Activated gamma-delta T cell treated with anti-CD3 and anti-CD28 coated beads, Interleukin-2, amount 50 U/mL, for 16 hours (primary cell): ENCODE measurements around the gene NBEAL2.
"Not testable (repeated sequence)": the region's sequence is repeated elsewhere in the genome, so short reads cannot be mapped to it uniquely, and the experiment has no call there.

Experiments
- DNase-seq: peaks from one replicate; pipeline ENCODE4 v3.0.0-alpha.2; 2020; ENCODE audit warnings: low read depth

Gene NBEAL2

DNA sequence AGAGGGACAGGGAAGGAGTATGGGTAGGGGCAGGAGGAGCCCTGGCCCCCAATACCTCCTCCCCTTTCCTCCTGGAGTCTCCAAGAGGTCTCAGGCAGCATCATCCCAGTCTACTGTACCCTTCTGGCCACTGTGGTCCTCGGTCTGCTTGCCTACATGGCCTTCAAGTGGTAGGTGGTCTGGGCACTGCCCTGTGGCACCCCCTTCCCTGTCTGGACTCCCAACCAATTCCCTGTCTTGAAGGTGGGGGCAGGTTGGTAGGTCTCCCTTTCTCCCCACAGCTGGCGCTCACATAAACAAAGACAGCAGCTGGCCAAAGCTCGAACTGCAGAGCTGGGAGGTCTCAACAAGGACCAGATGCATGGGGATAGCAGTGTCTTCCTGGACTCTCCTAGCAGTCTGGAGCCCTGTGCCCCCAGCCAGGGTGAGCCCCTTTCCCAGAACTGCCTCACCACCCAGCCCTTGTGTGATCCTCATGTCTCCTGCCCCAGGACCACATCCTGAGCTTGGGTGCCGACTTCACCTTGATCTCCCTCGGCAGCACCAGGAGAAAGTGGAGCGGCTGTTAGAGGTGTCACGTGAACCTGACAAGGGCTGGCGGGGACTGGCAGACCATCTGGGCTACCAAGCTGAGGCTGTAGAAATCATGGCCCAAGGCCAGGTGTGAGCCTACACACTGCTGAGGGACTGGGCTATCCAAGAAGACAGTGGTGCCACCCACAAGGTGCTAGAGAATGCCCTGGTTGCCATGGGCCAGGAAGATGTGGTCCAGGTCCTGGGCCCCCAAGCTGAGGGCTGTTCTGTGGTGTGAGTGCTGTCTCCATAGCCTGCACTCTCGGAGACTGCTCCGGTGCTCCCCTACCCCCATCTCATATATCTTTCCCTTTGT lies 33.1 kb downstream of the NBEAL2 start:
- DNase-seq: no peak

DNA sequence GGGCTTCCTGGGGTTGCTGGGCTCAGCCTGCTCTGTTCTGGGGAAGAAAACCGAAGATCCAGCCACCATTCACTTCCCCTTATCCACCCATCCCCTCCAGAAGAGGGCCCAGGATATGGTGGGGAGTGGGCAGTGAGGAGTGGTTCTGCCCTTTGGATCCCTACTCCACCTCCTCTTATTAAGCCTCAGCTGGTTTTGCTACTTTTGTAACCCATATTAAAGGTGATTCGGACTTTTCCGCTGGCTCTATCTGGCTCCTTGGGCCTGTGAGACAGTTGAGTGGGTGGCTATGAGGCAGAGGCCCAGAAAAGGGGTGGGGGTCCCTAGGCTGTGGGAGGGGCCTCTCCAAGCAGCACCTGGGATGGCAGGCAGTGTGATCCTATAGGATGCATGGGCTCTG lies 33.8 kb downstream of the NBEAL2 start:
- no peak for DNase-seq

DNA sequence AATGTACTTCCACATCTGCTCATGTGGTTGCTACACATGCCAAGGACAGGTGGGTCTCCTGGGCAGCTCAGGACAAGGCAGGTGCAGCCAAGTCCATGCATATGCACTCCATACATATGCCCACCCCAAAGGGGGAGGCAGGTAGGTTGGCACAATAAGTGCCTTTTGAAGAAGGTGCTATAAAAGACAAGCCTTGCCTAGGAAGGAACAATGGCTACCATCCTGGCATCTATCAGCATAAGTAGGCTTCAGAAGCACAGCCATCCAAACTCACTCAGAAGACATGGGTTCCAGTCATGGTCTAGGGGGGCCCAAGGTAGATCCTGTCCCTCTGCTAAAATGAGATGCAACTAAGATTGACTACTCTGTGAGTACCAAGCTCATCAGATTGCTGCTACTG lies 34.6 kb downstream of the NBEAL2 start:
- DNase-seq: no peak

DNA sequence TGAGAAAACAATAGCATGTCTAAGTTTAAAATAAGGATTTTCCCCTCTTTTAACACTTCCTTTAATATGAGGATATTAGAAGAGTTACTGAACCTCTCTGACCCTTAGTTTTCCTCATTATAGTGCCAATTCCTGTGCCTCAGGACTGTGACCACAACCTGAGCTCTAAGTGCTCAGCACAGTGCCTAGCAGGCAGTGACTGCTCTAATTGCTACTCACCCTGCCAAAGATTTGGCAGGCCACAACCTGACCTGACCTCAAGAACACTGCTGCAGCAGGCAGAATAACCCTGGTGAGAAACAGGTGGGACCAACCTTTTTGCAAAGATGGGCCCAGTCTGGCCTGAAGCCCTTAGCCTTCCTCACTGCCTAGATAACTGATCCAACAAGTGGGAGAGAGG lies 35.7 kb downstream of the NBEAL2 start:
- DNase-seq: no peak

DNA sequence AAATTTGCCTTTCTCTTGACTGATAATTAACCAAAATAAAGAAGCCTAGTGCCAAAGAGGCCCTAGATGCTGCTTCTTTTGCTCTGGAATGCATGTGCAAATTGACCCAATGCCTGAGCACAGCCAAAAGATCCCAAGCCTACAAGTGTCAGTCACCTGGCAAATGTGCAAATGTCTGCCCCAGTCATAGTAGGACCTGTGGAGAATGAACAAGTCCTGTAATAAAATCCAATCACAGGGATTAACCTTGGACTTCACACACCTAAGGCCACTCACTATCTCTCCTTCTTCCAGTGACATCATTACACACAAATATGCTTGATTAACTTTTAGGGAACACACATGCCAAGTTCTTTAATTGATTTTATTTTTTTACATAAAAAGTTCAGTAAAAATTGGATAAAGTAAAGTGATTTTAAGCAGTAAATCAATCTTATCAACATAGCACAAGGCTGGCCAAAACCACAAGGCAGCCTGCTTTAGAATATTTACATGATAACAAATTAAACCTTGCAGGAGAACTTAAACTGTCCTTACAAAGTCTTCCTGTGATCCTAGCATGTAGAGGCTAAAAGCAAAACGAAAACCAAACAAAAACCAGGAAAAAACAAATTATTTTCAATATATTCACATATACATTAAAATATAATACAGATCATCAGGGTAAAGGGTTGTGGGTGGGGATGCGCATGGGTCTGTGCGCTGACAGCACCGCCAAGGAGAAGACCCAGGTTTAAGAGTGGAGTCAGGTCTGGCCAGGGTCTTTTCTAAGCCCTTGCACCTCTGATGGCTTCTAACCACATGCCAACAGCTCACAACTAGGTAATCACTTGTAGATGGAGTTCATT lies 36.8 kb downstream of the NBEAL2 start:
- DNase-seq: no peak

DNA sequence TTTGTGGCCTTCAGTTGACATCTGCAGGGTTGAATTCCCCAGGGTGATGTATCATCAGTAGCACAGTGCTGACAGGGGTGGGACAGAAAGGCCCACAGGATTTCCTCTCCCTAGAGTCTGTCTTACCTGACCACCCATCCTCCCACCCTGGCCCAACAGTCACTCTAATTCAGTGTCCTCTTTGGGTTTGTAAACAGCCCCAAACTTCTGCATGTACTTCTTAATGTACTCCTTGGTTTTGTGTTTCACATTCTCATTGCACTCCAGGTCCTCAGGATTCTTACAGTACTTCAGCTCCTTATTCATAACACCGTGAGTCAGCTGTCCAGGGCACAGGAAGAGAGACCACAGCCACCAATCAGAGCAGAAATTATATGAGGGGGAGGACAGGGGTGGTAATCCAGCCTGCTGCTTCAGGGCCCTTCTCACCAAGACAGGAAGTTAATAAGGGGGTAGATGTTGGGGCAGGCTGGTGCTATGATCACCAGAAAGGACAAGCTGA lies 37.5 kb downstream of the NBEAL2 start:
- DNase-seq: no peak

DNA sequence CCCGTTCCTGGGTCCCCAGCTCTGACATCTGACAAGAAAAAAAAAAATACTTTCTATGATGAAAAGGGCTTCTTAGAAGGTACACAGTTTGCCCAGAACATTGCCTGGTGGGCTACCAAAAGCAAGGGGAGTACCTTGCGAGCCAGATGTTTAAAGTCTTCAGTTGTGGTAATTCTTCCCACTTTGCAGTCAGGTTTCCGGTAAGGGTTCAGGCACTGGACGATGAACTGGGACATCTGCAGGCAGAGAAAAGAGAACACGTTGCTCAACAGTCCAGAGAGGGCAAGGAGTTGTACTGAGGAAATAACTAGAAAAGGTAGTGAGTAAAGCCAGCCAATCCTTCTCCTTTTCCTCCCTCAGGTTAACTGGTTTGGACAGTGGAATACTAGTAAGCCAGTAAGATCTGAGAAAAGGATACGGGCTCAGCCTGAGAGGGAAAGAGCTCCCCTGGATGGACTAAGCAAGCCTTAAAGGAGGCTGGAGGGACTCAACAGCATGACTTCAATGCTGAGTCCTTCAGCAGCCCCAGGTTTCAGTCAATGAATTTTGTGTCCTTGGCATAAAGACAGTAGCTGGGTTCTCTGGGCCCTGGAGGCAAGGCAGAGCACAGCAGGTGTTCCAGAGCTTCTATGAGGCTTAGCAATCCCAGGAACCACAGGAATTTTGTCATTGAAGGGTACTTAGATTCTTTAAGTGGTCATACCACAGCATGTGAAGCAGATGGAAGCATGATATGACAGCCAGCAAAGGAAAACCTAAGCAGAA lies 38.2 kb downstream of the NBEAL2 start:
- no peak for DNase-seq

DNA sequence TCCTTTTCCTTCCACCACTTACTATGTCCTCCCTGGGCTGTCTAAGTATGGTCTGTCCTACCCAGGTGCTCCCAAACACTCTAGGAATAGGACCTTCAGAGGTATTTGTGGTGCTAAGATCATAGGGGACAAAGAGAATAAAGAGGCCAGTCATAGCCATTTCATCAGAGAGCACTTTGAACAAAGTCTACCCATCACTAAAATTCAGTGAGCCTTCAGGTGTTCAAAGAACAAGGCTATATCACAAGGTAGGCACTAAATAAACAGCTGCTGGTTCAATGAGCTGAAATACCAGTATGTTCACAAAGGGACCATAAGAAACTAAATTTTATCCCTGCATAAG lies 38.8 kb downstream of the NBEAL2 start:
- DNase-seq: no peak

DNA sequence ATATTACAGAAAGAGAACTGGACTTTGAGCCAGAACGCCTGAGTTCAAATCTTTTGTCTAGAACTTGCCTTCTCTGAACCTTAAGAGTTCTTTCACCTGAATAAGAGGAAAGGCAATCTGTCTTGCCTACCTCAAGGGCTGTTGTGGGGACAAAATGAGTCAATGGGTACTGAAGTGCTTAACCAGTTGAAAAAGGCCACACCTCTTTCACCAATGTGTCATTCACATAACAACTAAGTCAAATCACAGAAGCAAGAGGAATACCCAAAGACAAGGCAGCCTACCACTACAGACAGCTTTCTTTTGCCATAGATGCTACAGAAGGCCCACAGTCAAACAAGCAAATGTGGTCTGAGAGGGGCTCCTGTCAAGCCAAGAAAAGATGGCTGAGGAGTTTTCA lies 39.7 kb downstream of the NBEAL2 start:
- no peak for DNase-seq

DNA sequence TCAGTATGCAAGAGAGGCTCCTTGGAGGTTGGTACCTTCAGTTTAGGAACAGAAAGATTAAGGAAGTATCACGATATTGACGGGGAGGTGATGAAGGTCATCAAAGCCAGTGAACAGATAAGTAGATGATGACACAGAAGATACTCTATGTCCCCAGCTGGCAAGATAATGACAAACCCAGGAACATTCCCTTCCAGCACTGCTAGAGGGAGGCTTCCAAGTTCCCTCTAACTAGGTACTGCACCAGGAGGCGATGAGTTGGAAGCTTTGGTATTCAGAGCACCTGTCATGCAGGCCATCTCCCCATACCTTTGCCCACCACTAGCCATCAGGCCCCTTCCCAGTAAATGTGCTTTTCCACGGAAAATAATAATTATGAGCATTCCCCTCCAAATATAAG lies 40.8 kb downstream of the NBEAL2 start:
- DNase-seq: no peak

DNA sequence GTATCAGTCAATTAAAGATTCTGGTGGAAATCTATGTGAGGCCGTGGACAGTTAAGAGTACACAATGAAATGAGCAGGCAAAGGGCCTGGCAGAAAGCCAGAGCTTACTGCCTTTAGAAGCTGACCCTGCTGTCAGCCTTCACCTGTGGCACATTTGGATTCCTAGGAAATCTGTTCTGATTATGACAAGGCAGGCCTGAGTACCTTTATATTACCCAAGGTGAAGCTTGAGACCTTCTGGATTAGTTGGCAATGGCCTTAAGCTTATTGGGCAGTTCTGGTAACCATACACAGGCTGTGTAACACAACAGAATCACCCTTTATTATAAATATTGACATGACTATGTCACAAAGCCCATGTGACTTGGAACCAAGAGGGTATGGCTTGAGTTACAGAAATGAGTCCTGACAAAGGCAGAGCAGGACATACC lies 43.2 kb downstream of the NBEAL2 start:
- no peak for DNase-seq

DNA sequence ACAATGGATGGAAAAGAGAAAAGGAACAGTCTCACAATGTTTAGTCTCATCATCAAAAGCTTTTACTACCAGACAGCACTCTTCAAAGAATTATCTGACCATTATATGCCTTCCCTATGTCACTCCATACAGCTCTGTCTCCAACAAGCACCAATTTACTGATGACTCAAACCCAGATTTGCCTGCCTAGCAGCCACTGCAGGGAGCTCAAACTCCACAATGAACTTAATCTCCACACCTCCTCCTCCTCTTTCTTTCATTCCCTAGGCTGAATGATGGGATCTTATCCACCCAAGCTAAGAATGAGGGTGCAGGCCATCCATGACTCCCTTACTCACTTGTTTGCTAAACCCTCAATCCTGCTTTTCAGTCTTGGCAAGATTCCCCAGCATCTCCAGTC lies 45.5 kb downstream of the NBEAL2 start:
- no peak for DNase-seq

DNA sequence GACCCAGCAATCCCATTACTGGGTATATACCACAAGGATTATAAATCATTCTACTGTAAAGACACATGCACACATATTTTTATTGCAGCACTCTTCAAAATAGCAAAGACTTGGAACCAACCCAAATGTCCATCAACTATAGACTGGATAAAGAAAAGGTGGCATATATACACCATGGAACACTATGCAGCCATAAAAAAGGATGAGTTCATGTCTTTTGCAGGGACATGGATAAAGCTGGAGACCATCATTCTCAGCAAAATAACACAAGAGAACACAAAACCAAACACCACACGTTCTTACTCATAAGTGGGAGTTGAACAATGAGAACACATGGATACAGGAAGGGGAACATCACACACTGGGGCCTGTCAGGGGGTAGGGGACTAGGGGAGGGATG lies 47.0 kb downstream of the NBEAL2 start:
- not testable (repeated sequence) for DNase-seq

DNA sequence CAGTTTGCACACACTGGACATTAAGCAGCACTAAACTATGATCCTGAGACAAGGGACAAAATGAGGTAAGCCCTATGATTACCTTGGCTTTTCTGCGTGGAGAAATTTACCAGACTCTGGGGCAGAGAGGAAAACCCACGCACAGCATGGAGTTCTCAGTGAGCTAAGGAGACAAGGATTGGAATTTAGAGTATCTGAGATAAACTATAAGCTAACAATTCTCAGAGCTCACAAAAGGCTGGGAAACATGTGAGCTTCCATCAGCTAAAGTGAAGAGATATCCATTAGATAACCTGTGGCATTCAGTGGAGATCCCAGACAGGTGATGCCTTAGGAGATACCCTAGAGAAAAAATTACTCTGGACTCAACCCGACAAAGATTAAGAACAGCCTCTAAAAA lies 48.7 kb downstream of the NBEAL2 start:
- no peak for DNase-seq

DNA sequence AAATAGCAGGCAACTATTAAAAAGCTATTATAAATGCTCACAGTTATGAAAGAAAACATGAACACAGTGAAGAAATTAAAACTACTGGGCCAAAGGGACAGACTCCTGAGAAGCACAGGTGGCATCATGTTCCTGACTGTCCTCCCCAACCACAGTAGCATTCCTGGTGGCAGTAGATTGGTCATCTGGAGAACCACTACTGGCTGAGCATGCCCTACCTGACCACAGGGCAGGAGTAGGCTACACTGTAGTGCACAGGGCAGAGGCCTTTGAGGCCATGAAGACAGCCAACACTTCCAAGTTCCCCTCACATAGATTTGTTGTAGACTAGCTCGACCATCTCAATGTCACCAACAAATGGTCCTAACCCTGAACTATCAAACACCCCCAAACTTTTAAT lies 49.2 kb downstream of the NBEAL2 start:
- no peak for DNase-seq

DNA sequence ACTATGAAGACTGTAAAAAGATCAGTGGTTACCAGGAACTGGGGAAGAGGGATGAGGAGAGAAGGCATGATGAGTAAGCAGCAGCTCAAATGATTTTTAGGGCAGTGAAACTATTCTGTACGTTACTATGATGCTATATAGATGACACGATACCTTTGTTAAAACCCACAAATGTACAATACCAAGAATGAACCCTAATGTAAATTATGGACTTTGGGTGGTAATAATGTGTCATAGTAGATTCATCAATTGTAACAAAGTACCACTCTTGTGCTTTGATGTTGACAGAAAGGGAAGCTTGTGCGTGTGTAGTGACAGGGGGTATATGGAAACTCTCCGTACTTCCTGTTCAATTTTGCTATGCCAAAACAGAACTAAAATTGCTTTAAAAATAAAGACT lies 51.6 kb downstream of the NBEAL2 start:
- not testable (repeated sequence) for DNase-seq

DNA sequence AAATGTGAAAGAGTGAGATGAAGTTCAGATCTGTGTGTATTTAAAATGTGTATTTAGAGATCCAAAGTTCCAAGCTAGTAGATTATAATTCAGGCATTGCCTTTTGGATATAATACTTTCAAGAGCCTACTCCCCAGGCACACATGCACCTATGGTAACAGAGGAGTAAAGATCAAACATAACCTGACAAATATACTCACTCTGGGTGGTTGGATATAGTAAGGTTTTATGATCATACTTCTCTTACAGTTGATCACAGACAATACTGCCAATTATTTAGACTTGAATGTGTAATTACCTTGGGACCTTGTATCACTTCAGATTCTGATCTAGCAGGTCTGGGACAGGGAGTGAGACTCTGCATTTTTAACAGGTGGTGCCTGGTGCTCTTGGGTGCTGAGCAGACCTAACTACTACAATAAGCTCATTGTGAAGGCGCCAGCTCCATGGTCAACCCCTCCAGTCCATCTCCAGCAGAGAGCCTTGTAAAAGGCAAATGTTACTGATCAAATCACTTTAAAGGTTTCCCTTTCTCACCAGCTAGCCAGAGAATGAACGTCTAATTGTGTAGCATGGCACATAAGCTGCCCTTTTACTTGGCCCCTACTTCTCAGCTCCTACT lies 55.5 kb downstream of the NBEAL2 start:
- no peak for DNase-seq

DNA sequence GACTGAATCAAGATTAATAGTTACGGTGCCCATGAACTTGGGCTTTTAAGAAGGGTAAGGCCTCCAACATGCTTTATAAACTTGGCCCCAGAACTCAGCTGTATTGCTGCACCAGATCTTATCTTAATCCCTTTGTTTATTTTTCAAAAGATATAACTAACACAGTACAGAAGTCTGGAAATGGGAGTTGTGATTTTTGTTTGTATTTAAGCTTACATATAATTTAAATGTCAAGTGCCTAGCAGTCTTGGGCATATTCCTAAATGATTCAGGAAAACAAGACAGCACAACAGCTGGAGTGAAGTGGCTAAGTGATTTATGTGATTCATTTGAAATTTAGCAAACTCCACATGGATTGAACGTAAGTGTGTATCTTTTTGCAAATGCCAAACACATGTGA lies 56.2 kb downstream of the NBEAL2 start:
- DNase-seq: no peak

DNA sequence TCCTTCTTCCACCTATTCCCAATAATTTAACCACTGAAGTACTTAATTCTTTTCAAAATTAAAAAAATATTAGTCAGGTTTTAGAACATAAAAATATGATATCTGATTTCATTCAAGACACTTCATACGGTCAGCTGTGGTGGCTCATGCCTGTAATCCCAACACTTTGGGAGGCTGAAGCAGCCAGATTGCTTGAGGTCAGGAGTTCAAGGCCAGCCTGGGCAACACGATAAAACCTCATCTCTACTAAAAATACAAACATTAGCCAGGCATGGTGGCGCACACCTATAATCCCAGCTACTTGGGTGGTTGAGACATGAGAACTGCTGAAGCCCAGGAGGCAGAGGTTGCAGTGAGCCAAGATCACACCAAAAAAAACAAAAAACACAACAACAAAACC lies 56.7 kb downstream of the NBEAL2 start:
- DNase-seq: no peak

DNA sequence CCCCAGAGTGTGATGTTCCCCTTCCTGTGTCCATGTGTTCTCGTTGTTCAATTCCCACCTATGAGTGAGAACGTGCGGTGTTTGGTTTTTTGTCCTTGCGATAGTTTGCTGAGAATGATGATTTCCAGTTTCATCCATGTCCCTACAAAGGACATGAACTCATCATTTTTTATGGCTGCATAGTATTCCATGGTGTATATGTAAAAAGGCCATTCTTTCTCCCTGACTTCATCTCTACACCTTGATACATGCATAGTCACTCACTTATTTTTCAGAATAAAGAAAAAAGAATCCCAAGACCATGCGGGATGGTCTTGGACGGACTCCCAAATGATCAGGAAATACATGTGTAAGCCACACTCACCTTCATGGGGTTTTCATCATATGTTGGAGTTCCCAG lies 57.8 kb downstream of the NBEAL2 start:
- not testable (repeated sequence) for DNase-seq

DNA sequence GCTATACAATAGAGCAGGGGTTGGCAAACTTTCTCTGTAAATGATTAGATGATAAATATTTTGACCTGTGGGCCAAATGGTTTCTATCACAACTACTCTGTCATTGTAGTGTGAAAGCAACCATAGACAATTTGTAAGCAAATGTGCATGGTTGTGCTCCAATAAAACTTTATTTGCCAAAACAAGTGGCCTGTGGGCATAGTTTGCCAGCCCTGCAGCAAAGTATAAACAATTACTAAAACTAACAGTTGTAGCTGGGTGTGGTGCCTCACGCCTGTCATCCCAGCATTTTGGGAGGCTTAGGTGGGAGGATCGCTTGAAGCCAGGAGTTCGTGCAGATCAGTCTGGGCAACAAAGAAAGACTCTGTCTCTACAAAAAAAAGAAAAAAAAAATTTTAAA lies 61.6 kb downstream of the NBEAL2 start:
- no peak for DNase-seq

DNA sequence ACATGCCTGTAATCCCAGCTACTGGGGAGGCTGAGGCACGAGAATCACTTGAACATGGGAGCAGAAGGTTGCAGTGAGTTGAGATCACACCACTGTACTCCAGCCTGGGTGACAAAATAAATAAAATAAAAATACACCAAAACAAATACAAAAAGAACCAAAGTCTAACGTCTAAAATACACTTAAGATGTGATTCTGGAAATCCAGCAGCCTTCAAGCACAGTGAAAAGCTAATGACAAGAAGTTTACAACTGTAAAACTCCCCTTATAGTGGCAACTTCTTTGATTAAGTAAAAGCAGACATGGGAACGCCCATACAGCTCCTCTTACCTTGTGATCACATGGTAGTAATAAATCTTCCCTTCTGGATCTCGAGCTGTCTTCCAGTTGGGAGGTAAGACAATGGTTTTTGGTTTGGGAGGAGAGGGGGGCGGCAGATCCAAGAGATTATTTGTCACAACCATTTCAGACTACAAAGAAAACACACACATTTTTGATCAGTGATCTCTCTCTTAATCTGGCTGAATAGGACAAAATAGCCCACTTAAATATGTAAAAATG lies 62.8 kb downstream of the NBEAL2 start:
- no peak for DNase-seq
